ENCODE data around the gene NDOR1.

The NDOR1 gene

DNA sequence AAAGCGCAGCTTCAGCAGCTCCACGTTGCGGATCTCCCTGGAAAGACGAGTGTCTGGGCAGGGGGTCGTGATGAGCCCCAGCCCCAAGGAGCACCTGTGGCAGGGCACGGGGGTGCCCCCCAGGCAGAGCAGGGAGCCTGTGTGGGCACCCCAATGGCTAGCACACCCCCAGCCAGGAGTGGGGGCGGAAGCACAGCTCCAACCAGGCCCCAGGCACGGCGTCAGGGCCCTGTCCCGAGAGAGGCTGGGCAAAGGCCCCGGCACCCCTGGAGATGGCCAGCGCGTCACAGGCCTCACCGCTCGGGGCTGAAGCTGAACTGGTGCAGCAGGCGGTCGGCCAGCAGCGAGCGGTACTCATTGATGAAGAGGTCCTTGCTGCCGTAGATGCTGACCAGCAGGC lies 25.0 kb upstream of the NDOR1 start:
- H3K27ac ChIP-seq (ENCODE audit: low read depth, low read length), result no peak overlapping the region
- no peaks in the 10 kb centered on the region for H3K27me3 ChIP-seq (ENCODE audit: control insufficient read depth, insufficient read depth, low read length)
- H3K36me3 ChIP-seq (ENCODE audit: control insufficient read depth, insufficient read depth, low read length), result peaks cover 33% of the 10 kb centered on the region
- H3K9ac ChIP-seq (ENCODE audit: low read length), result no peak overlapping the region
- H3K4me3 ChIP-seq (ENCODE audit: low read length), result no peak overlapping the region
- H3K4me1 ChIP-seq (ENCODE audit: control insufficient read depth, insufficient read depth, low read length), result no peaks in the 10 kb centered on the region

DNA sequence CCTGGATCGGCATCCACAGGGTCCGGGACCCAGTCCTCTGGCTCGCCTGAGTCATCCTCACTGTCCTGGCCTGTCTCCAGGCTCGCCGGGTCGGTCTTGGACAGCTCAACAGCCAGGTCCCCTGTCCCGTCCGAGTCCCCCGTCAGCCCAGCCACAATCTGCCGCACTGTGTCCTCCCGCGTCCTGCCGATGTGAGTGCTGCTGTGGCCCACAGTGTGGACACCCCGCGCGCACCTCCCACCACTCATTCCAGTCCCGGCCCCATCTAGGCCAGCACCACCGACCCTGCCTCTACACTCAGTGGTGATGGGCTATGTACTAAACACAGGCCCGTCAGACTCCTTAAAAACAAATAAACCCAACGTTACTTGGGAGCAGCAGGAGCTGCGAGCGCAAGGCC lies 23.8 kb upstream of the NDOR1 start:
- Histone ChIP-seq H3K27me3 (ENCODE audit: control insufficient read depth, insufficient read depth, low read length) (no peaks in the 10 kb centered on the region), H3K36me3 (ENCODE audit: control insufficient read depth, insufficient read depth, low read length) (peaks cover 38% of the 10 kb centered on the region), H3K4me3 (ENCODE audit: low read length) (no peak overlapping the region), H3K27ac (ENCODE audit: low read depth, low read length) (no peak overlapping the region), H3K9ac (ENCODE audit: low read length) (no peak overlapping the region), H3K4me1 (ENCODE audit: control insufficient read depth, insufficient read depth, low read length) (peaks cover 2% of the 10 kb centered on the region)

DNA sequence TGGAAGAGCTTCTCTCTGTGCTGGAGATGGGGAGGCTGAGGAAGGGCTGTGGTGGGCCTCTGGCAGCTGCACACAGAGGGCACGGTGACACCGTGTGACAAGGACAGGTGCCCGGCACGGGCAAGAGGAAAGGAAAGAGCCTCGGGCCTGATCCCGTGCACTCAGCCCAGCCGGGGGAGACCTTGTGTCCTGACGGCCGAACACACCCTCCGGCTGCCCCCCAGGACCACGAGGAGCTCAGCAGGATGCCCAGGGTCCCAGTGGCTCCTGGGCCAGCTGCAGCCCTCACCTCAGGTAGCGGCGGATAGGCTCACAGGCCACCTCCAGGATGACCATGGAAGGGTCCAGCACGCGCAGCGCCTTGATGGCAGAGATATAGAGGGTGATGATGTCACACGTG lies 22.7 kb upstream of the NDOR1 start:
- Histone ChIP-seq H3K9ac (ENCODE audit: low read length) (no peak overlapping the region), H3K4me3 (ENCODE audit: low read length) (no peak overlapping the region), H3K27me3 (ENCODE audit: control insufficient read depth, insufficient read depth, low read length) (no peaks in the 10 kb centered on the region), H3K4me1 (ENCODE audit: control insufficient read depth, insufficient read depth, low read length) (peaks cover 14% of the 10 kb centered on the region), H3K36me3 (ENCODE audit: control insufficient read depth, insufficient read depth, low read length) (peaks cover 38% of the 10 kb centered on the region), H3K27ac (ENCODE audit: low read depth, low read length) (no peak overlapping the region)

DNA sequence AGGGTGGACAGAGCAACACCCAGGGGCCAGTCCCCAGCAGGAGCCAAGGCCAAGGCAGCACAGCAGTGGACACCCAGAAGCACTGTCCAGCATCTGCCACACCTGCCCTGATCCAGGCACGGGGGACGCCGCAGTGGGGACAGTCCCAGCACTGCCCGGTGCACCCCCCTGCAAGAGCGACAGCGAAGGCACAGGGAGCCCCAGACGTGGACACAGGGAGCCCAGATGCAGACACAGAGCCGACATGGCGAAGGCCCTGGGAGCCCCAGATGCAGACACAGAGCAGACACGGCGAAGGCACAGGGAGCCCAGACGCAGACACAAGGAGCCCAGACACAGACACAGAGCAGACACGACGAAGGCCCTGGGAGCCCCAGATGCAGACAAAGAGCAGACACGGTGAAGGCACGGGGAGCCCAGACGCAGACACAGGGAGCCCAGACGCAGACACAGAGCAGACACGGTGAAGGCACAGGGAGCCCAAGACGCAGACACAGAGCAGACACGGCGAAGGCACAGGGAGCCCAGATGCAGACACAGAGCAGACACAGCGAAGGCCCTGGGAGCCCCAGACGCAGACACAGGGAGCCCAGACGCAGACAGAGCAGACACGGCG lies 21.4 kb upstream of the NDOR1 start:
- no peaks in the 10 kb centered on the region for H3K27me3 ChIP-seq (ENCODE audit: control insufficient read depth, insufficient read depth, low read length)
- H3K27ac ChIP-seq (ENCODE audit: low read depth, low read length), result no peak overlapping the region
- H3K9ac ChIP-seq (ENCODE audit: low read length), result no peak overlapping the region
- no peak overlapping the region for H3K4me3 ChIP-seq (ENCODE audit: low read length)
- peaks cover 32% of the 10 kb centered on the region for H3K36me3 ChIP-seq (ENCODE audit: control insufficient read depth, insufficient read depth, low read length)
- peaks cover 14% of the 10 kb centered on the region for H3K4me1 ChIP-seq (ENCODE audit: control insufficient read depth, insufficient read depth, low read length)

DNA sequence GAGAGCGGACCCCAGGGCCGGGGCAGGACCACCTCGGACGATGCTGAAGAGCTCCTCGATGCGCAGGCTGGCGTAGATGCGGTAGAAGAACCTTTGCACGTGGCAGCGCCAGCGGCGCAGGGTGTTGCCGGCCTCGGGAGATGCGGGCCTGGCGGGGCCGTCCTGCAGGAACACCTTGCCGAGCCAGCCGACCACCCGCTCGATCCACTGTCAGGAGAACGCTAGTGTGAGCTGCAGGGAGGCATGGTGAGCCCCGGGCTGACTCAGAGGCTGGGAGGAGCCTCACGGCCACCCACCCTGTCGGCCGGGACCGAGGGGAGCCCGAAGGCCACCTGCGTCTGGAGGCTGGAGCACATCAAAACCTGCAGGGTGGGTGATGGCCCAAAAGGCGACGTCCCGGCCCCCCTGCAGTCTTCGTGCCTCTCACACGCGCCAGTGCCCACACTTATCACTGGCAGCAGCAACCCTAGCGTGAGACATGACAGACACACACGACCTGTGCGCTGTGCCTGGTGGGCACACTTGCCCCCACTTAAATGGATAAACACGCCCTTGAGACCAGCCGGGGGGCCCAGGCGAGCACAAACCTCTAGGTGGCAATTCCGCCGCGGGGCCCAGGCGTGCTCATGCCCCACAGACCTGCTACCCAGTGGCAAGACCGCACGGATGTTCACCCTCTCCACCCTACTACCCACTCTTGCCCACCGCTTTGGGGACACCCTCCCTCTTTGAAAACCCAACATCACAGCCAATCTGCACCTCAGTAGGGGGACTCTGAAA lies 20.4 kb upstream of the NDOR1 start:
- Histone ChIP-seq H3K4me1 (ENCODE audit: control insufficient read depth, insufficient read depth, low read length) (peaks cover 24% of the 10 kb centered on the region), H3K36me3 (ENCODE audit: control insufficient read depth, insufficient read depth, low read length) (peaks cover 32% of the 10 kb centered on the region)

DNA sequence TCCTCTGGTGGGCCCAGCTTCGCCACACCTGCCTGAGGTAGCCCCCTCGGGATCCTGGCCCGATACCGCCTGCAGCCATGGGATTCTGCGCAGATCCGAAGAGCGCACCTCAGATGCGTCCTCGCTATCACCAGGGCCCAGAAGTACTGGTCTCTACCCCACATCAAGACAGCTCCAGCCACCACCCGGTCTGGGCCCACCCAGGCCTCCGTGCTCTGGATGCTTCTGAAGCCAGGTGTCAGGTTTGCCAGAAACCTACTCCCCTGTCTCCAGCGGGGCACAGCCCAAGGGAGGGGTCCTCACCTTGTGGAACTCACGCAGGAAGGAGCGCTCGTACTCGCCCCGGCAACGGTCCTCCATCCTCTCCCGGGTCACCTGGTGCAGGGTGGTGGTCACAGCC lies 19.6 kb upstream of the NDOR1 start:
- Histone ChIP-seq H3K9ac (ENCODE audit: low read length) (no peak overlapping the region), H3K4me1 (ENCODE audit: control insufficient read depth, insufficient read depth, low read length) (peaks cover 24% of the 10 kb centered on the region)

More for the DNA sequence above, 20.4 kb upstream of the NDOR1 start:
- Histone ChIP-seq H3K4me3 (ENCODE audit: low read length) (no peak overlapping the region), H3K27me3 (ENCODE audit: control insufficient read depth, insufficient read depth, low read length) (no peaks in the 10 kb centered on the region), H3K9ac (ENCODE audit: low read length) (no peak overlapping the region), H3K27ac (ENCODE audit: low read depth, low read length) (no peak overlapping the region)

DNA sequence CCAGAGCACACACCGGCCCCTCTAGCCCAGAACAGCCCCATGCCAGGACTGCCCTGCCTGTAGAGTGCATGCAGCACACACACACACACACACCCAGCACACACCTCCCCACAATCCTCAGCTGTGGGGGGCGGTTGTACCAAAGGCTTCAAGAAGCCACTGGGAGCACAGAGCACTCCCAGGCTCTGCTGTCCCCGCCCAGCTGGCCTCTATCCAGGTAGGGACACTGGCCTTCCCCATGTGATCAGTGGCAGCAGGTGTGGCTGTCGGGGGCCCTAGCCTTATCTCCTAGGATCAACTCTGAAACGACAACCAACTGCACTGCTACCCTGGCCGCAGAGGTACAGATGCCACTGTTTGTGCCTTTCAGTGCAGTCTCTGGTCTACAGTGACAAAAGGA lies 19.1 kb upstream of the NDOR1 start:
- Histone ChIP-seq H3K36me3 (ENCODE audit: control insufficient read depth, insufficient read depth, low read length) (peaks cover 34% of the 10 kb centered on the region), H3K4me3 (ENCODE audit: low read length) (peak overlapping the region; percentile 20)

More for the DNA sequence above, 19.6 kb upstream of the NDOR1 start:
- Histone ChIP-seq H3K36me3 (ENCODE audit: control insufficient read depth, insufficient read depth, low read length) (peaks cover 30% of the 10 kb centered on the region), H3K4me3 (ENCODE audit: low read length) (no peak overlapping the region), H3K27ac (ENCODE audit: low read depth, low read length) (no peak overlapping the region), H3K27me3 (ENCODE audit: control insufficient read depth, insufficient read depth, low read length) (no peaks in the 10 kb centered on the region)

DNA sequence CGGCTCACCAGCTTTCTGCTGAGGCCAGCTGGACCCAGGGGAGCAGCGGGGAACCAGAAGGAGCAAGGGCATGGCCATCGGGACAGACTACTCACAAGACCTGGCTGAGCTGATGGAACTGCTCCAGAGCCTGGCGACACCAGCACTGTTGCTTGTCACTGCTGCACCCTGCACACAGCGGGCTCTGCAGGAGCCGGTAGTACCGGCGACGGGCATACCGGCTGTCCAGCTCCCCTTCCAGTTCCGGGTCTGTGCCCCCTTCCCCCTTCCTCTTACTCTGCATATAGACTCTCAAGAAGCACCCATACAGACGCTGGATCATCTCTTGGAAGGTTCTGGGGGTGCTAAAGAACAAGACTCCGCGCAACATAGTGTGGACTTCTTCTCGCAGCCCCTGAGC lies 18.1 kb upstream of the NDOR1 start:
- Histone ChIP-seq H3K9ac (ENCODE audit: low read length) (no peak overlapping the region), H3K36me3 (ENCODE audit: control insufficient read depth, insufficient read depth, low read length) (peaks cover 39% of the 10 kb centered on the region), H3K27me3 (ENCODE audit: control insufficient read depth, insufficient read depth, low read length) (no peaks in the 10 kb centered on the region), H3K4me3 (ENCODE audit: low read length) (peak overlapping the region; percentile 90), H3K27ac (ENCODE audit: low read depth, low read length) (no peak overlapping the region), H3K4me1 (ENCODE audit: control insufficient read depth, insufficient read depth, low read length) (peaks cover 24% of the 10 kb centered on the region)

More for the DNA sequence above, 19.1 kb upstream of the NDOR1 start:
- no peaks in the 10 kb centered on the region for H3K27me3 ChIP-seq (ENCODE audit: control insufficient read depth, insufficient read depth, low read length)
- H3K27ac ChIP-seq (ENCODE audit: low read depth, low read length), result no peak overlapping the region
- no peak overlapping the region for H3K9ac ChIP-seq (ENCODE audit: low read length)
- H3K4me1 ChIP-seq (ENCODE audit: control insufficient read depth, insufficient read depth, low read length), result peaks cover 24% of the 10 kb centered on the region

DNA sequence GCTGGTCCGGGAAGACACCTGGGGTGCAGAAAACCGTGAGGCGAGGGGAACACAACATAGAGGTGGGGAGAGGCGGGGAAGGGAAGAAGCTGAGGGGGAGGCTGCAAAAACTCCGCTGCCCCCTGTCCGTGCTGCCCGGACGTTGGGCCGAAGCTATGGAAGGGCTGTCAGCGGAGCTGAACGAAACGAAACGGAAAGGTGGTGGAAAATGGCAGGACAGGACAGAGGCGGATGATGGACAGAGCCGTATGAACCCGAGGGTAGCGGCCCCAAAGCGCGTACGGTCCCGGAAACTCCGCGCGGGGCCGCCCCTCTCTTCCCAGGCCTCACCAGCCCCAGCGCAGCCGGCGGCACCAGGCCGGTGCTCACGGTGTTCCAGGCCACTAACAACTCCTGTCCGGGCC lies 17.4 kb upstream of the NDOR1 start:
- H3K36me3 ChIP-seq (ENCODE audit: control insufficient read depth, insufficient read depth, low read length), result peaks cover 32% of the 10 kb centered on the region
- H3K27me3 ChIP-seq (ENCODE audit: control insufficient read depth, insufficient read depth, low read length), result no peaks in the 10 kb centered on the region
- H3K9ac ChIP-seq (ENCODE audit: low read length), result peak overlapping the region; percentile 66
- H3K4me3 ChIP-seq (ENCODE audit: low read length), result peak overlapping the region; percentile 90
- peaks cover 24% of the 10 kb centered on the region for H3K4me1 ChIP-seq (ENCODE audit: control insufficient read depth, insufficient read depth, low read length)
- peak overlapping the region; percentile 91 for H3K27ac ChIP-seq (ENCODE audit: low read depth, low read length)

DNA sequence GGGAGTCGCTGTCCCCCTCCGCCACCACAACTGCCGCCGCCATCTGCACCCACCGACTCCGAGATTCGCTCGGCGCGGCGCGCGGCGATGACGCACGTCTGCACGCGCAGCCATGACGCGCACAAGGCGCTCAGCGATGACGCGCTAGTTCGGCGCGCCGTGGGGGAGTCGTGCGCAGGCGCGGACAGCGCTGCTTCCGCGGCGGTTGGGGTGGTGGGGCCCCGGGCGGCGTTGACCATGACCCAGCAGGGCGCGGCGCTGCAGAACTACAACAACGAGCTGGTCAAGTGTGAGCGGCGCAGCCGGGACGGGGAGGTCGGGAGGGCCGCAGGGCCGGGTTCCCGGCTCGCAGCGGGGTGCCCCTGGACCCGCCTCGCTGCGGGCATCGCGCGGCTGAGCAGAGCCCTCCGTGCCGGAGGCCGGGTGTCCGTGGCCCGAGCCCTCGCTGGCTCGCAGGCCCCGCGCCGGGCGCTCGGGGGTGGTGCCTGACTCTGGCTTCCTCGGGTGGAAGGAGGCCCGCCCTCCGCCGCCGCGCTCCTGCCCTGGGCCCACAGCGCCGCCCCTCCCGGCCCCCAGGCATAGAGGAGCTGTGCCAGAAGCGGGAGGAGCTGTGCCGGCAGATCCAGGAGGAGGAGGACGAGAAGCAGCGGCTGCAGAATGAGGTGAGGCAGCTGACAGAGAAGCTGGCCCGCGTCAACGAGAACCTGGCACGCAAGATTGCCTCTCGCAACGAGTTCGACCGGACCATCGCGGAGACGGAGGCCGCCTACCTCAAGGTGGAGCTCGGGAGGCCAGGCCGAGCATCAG lies 16.8 kb upstream of the NDOR1 start, which contains the start of the genes ANAPC2 and SSNA1:
Gene ANAPC2 (minus strand): TSS at position 71 of the 807 bp plus-strand sequence. CDS start 28 bp downstream, at position 43.
Gene SSNA1 (plus strand): TSS at position 187 of the 807 bp plus-strand sequence. CDS start 51 bp downstream, at position 238.
- Histone ChIP-seq H3K9ac (ENCODE audit: low read length) (peak within 1 kb of the TSS; percentile 90), H3K27me3 (ENCODE audit: control insufficient read depth, insufficient read depth, low read length) (no peaks in the 10 kb centered on the region), H3K4me1 (ENCODE audit: control insufficient read depth, insufficient read depth, low read length) (peaks cover 24% of the 10 kb centered on the region), H3K36me3 (ENCODE audit: control insufficient read depth, insufficient read depth, low read length) (peaks cover 26% of the 10 kb centered on the region), H3K27ac (ENCODE audit: low read depth, low read length) (peak within 1 kb of the TSS; percentile 91), H3K4me3 (ENCODE audit: low read length) (peak within 1 kb of the TSS; percentile 92)

DNA sequence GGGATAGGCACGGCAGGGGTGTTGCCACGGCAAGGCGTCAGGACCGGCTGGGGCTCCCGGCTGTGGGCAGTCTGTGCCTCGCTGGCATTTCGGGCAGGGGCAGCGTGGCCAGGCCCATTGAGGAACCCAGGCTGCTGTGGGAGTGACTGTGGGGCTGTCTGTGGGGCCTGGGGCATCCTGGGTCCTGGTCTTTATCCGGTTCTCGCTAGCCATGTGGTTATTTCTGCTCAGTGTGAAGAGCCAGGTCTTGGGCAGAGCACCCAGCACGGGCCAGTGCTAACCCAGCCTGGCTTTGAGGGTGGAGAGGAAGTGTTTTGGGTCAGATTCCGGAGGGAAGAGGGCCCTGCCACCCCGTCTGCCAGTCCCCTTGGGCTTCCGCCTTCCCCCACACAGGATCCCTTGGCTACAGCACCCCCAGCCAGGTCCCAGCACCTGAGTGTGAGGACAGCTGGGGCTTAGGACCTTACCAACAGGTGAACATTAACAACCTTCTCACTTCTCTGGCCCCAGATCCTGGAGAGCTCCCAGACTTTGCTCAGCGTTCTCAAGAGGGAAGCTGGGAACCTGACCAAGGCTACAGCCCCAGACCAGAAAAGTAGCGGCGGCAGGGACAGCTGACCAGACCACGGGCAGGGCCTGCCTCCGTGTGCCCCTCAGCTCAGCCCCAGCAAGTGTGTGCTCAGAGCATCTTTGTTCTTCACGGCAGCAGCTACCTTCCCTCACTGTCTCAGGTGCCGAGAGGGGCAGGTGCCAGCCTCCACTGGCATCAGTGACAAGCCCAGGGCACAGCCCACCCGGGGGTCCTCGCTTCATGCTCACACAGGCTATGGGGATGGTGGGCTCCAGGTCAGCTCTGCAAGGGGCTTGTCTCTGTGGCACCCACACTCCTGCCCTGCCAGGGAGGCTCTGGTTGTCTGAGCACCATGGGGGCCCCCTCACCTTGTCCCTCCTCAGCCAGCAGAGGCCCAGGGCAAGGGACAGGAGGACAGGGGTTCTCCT lies 15.9 kb upstream of the NDOR1 start:
- peak overlapping the region; percentile 58 for H3K9ac ChIP-seq (ENCODE audit: low read length)
- H3K27me3 ChIP-seq (ENCODE audit: control insufficient read depth, insufficient read depth, low read length), result no peaks in the 10 kb centered on the region
- peaks cover 24% of the 10 kb centered on the region for H3K4me1 ChIP-seq (ENCODE audit: control insufficient read depth, insufficient read depth, low read length)
- H3K27ac ChIP-seq (ENCODE audit: low read depth, low read length), result peak overlapping the region; percentile 91
- H3K36me3 ChIP-seq (ENCODE audit: control insufficient read depth, insufficient read depth, low read length), result peaks cover 24% of the 10 kb centered on the region
- peak overlapping the region; percentile 92 for H3K4me3 ChIP-seq (ENCODE audit: low read length)
